ES-I3 (cell line): ENCODE measurements around the gene DNAAF8.

ENCODE experiments used
- H3K36me3 ChIP-seq: 2 replicates; pipeline ENCODE4 v1.6.1; 2013; ENCODE audit warnings: mild to moderate bottlenecking, low read length, control low read depth, moderate library complexity; ENCODE audit not compliant: insufficient read depth
- H3K4me1 ChIP-seq: 2 replicates; pipeline ENCODE4 v1.6.1; 2013; ENCODE audit warnings: mild to moderate bottlenecking, control low read depth, low read length; ENCODE audit not compliant: insufficient read depth
- H3K9ac ChIP-seq: 2 replicates; pipeline ENCODE4 v1.6.1; 2013; ENCODE audit warnings: low read depth, mild to moderate bottlenecking, low read length, moderate library complexity
- H3K9me3 ChIP-seq: 2 replicates; pipeline ENCODE4 v1.6.1; 2013; ENCODE audit warnings: mild to moderate bottlenecking, low read length, moderate library complexity; ENCODE audit not compliant: control insufficient read depth, insufficient read depth

DNAAF8 gene

GRCh38 chr16:4797805-4798252, 63.5 kb downstream of the DNAAF8 start:
- H3K9ac ChIP-seq, result no peak overlapping the region
- no peaks in the 10 kb centered on the region for H3K36me3 ChIP-seq
- no peaks in the 10 kb centered on the region for H3K4me1 ChIP-seq
- no peaks in the 10 kb centered on the region for H3K9me3 ChIP-seq

- no peak overlapping the region for H3K9ac ChIP-seq
- H3K36me3 ChIP-seq, result no peaks in the 10 kb centered on the region
These were observed 64.1 kb downstream of the DNAAF8 start for GRCh38 chr16:4798456-4798855.

More at GRCh38 chr16:4798456-4798855, 64.1 kb downstream of the DNAAF8 start:
- Histone ChIP-seq H3K9me3 (no peaks in the 10 kb centered on the region), H3K4me1 (no peaks in the 10 kb centered on the region)
